ENCODE measurements around the gene HRG. TPM values are rescaled to one million over a fixed set of nuclear protein-coding genes. Genes with fewer than 3 reads are reported as not detected.
"Not testable (repeated sequence)": the region's sequence is repeated elsewhere in the genome, so short reads cannot be mapped to it uniquely, and the experiment has no call there.

HRG gene
- polyA plus RNA-seq, 4 donors, result not detected

DNA sequence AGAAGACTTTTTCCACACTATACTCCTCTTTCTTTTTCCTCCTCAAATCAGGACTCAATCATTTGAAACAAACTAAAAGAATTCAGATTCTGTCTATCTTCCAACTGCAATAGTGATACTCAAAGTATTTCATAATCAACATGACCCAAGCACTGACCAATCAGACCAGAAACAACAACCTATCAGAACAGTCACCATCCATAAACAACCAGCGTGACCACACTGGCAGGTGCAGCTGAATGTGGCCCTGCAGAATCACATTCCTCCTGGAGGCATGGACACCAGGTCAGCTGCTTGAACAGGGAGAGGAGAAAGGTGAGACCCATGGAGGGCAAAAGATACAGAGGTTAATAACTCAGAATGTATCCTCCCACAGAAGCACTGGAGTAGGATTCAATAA, 13.3 kb downstream of the HRG start:
- no peak overlapping the region for H3K27ac ChIP-seq (ENCODE audit: low read depth in 1 of 3, low read length in 2 of 3)
- peaks cover 0 to 9% of the 10 kb centered on the region in 2 donors for H3K9me3 ChIP-seq (ENCODE audit: control insufficient read depth in 2 of 2, insufficient read depth in 1 of 2, low read depth in 1 of 2, low read length in 1 of 2)
- H3K27me3 ChIP-seq (ENCODE audit: control insufficient read depth in 3 of 3, insufficient read depth in 3 of 3, low read length in 3 of 3), result peaks cover 0 to 3% (median 0%) of the 10 kb centered on the region in 3 donors
- DNase-seq, result no peak
- H3K4me3 ChIP-seq (ENCODE audit: low read depth in 1 of 3, low read length in 3 of 3), result no peak overlapping the region
- no peaks in the 10 kb centered on the region for H3K36me3 ChIP-seq (ENCODE audit: control insufficient read depth in 3 of 3, insufficient read depth in 2 of 3, low read depth in 1 of 3, low read length in 3 of 3)
- FAIRE-seq, result no peak
- peaks cover 0 to 25% (median 0%) of the 10 kb centered on the region in 3 donors for H3K4me1 ChIP-seq (ENCODE audit: control insufficient read depth in 3 of 3, insufficient read depth in 2 of 3, low read depth in 1 of 3, low read length in 2 of 3)
- 17 to 44% (median 29%) methylated on average over 1 of the region's 1 CpG for WGBS, 3 donors

DNA sequence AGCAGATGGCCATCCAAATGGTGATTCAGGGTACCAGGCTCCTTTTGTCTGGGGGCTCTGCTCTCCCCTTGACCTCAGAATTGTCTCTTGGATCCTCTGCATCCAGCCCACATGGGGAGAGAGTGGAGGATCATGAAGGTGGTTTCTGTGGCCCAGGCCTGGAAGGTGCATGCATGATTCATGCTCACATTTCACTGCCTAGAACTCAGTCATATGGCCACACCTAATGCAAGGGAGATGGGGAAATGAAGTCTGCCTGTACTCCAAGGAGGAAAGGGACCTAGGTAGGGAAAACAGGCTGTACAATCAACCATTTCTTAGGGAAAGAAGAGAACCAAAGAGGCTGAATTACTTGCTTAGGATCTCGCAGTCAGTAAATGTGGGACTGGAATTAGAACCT, 15.1 kb downstream of the HRG start:
- Histone ChIP-seq H3K9me3 (ENCODE audit: control insufficient read depth in 2 of 2, insufficient read depth in 1 of 2, low read depth in 1 of 2, low read length in 1 of 2) (peaks cover 2 to 19% of the 10 kb centered on the region in 2 donors), H3K27me3 (ENCODE audit: control insufficient read depth in 3 of 3, insufficient read depth in 3 of 3, low read length in 3 of 3) (peaks cover 0 to 2% (median 0%) of the 10 kb centered on the region in 3 donors), H3K27ac (ENCODE audit: low read depth in 1 of 3, low read length in 2 of 3) (no peak overlapping the region), H3K4me1 (ENCODE audit: control insufficient read depth in 3 of 3, insufficient read depth in 2 of 3, low read depth in 1 of 3, low read length in 2 of 3) (peaks cover 0 to 25% (median 0%) of the 10 kb centered on the region in 3 donors), H3K4me3 (ENCODE audit: low read depth in 1 of 3, low read length in 3 of 3) (no peak overlapping the region), H3K36me3 (ENCODE audit: control insufficient read depth in 3 of 3, insufficient read depth in 2 of 3, low read depth in 1 of 3, low read length in 3 of 3) (no peaks in the 10 kb centered on the region)
- no peak for DNase-seq
- 95 to 96% (median 95%) methylated on average over 1 of the region's 1 CpG for WGBS, 3 donors
- FAIRE-seq, result no peak

- Histone ChIP-seq H3K27ac (ENCODE audit: low read depth in 1 of 3, low read length in 2 of 3) (peak overlapping the region in 1 of 3 donors; percentile 41), H3K36me3 (ENCODE audit: control insufficient read depth in 3 of 3, insufficient read depth in 2 of 3, low read depth in 1 of 3, low read length in 3 of 3) (no peaks in the 10 kb centered on the region), H3K9me3 (ENCODE audit: control insufficient read depth in 2 of 2, insufficient read depth in 1 of 2, low read depth in 1 of 2, low read length in 1 of 2) (peaks cover 2 to 19% of the 10 kb centered on the region in 2 donors), H3K4me1 (ENCODE audit: control insufficient read depth in 3 of 3, insufficient read depth in 2 of 3, low read depth in 1 of 3, low read length in 2 of 3) (peaks cover 0 to 25% (median 0%) of the 10 kb centered on the region in 3 donors), H3K27me3 (ENCODE audit: control insufficient read depth in 3 of 3, insufficient read depth in 3 of 3, low read length in 3 of 3) (peaks cover 0 to 5% (median 2%) of the 10 kb centered on the region in 3 donors), H3K4me3 (ENCODE audit: low read depth in 1 of 3, low read length in 3 of 3) (no peak overlapping the region)
- FAIRE-seq (no peak), DNase-seq (peak in 1 of 2 donors; percentile 44)
- 61 to 66% (median 61%) methylated on average over 3 of the region's 3 CpGs for WGBS, 3 donors
Observed at GRCh38 chr3:186682812-186683211, 17.0 kb downstream of the HRG start.

GRCh38 chr3:186683979-186684378, 18.2 kb downstream of the HRG start:
- peaks cover 0 to 25% (median 0%) of the 10 kb centered on the region in 3 donors for H3K4me1 ChIP-seq (ENCODE audit: control insufficient read depth in 3 of 3, insufficient read depth in 2 of 3, low read depth in 1 of 3, low read length in 2 of 3)
- no peak for FAIRE-seq
- 78 to 82% (median 78%) methylated on average over 3 of the region's 3 CpGs for WGBS, 3 donors
- H3K9me3 ChIP-seq (ENCODE audit: control insufficient read depth in 2 of 2, insufficient read depth in 1 of 2, low read depth in 1 of 2, low read length in 1 of 2), result peaks cover 2 to 19% of the 10 kb centered on the region in 2 donors
- H3K27me3 ChIP-seq (ENCODE audit: control insufficient read depth in 3 of 3, insufficient read depth in 3 of 3, low read length in 3 of 3), result peaks cover 0 to 5% (median 2%) of the 10 kb centered on the region in 3 donors
- H3K4me3 ChIP-seq (ENCODE audit: low read depth in 1 of 3, low read length in 3 of 3), result no peak overlapping the region
- H3K27ac ChIP-seq (ENCODE audit: low read depth in 1 of 3, low read length in 2 of 3), result no peak overlapping the region
- DNase-seq, result no peak
- no peaks in the 10 kb centered on the region for H3K36me3 ChIP-seq (ENCODE audit: control insufficient read depth in 3 of 3, insufficient read depth in 2 of 3, low read depth in 1 of 3, low read length in 3 of 3)

DNA sequence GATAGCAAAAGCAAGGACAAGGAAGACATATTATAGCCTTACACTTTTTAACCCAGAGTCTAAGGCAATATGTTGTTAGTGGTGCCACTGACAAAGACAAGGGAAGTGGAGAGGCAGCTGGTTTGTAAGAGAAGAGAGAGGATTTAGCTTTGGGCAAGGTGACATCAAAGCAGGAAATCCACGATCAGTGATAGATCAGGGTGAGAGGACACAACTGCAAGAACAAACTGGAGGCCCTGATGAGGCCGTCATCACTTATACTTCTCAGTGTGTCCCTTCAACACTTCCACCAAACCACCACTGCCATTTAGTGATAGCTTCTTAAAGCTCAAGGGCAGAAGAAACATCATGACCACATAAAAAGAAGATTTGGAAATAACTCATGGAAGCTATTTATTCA, 20.7 kb downstream of the HRG start:
- not testable (repeated sequence) for DNase-seq; H3K27ac ChIP-seq (ENCODE audit: low read depth in 1 of 3, low read length in 2 of 3); FAIRE-seq; H3K36me3 ChIP-seq (ENCODE audit: control insufficient read depth in 3 of 3, insufficient read depth in 2 of 3, low read depth in 1 of 3, low read length in 3 of 3); H3K4me3 ChIP-seq (ENCODE audit: low read depth in 1 of 3, low read length in 3 of 3); H3K27me3 ChIP-seq (ENCODE audit: control insufficient read depth in 3 of 3, insufficient read depth in 3 of 3, low read length in 3 of 3)
- 78 to 90% (median 78%) methylated on average over 2 of the region's 2 CpGs for WGBS, 3 donors
- Histone ChIP-seq H3K9me3 (ENCODE audit: control insufficient read depth in 2 of 2, insufficient read depth in 1 of 2, low read depth in 1 of 2, low read length in 1 of 2) (peaks cover 2 to 19% of the 10 kb centered on the region in 2 donors), H3K4me1 (ENCODE audit: control insufficient read depth in 3 of 3, insufficient read depth in 2 of 3, low read depth in 1 of 3, low read length in 2 of 3) (peaks cover 0 to 22% (median 0%) of the 10 kb centered on the region in 3 donors)

DNA sequence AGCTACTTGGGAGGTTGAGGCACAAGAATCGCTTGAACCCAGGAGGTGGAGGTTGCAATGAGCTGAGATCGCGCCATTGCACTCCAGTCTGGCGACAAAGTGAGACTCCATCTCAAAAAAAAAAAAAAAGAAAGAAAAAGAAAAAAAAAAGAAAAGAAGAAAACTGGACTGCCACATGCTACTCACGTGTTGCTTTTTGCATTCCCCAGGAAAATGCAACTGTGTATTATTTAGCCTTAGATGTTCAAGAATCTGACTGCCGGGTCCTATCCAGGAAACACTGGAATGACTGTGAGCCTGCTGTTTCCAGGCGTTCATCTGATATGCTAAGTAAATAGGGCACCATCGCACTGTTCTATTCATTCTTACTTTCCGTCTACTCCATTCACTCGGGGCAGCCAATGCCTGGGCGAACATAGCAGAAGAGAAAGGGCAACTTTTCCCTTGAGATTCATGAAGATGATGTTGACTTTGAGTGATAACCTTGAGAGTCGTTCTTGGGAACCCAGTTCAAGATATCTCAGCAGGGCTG, 21.4 kb downstream of the HRG start:
- Histone ChIP-seq H3K4me3 (ENCODE audit: low read depth in 1 of 3, low read length in 3 of 3) (no peak overlapping the region), H3K4me1 (ENCODE audit: control insufficient read depth in 3 of 3, insufficient read depth in 2 of 3, low read depth in 1 of 3, low read length in 2 of 3) (peaks cover 0 to 16% (median 0%) of the 10 kb centered on the region in 3 donors), H3K27ac (ENCODE audit: low read depth in 1 of 3, low read length in 2 of 3) (no peak overlapping the region), H3K9me3 (ENCODE audit: control insufficient read depth in 2 of 2, insufficient read depth in 1 of 2, low read depth in 1 of 2, low read length in 1 of 2) (peaks cover 2 to 19% of the 10 kb centered on the region in 2 donors), H3K27me3 (ENCODE audit: control insufficient read depth in 3 of 3, insufficient read depth in 3 of 3, low read length in 3 of 3) (peaks cover 0 to 5% (median 2%) of the 10 kb centered on the region in 3 donors), H3K36me3 (ENCODE audit: control insufficient read depth in 3 of 3, insufficient read depth in 2 of 3, low read depth in 1 of 3, low read length in 3 of 3) (no peaks in the 10 kb centered on the region)
- DNase-seq (peak in 1 of 2 donors; percentile 9), FAIRE-seq (no peak)
- 37 to 74% (median 57%) methylated on average over 12 of the region's 12 CpGs for WGBS, 3 donors

GRCh38 chr3:186690304-186690703, 24.5 kb downstream of the HRG start:
- H3K9me3 ChIP-seq (ENCODE audit: control insufficient read depth in 2 of 2, insufficient read depth in 1 of 2, low read depth in 1 of 2, low read length in 1 of 2); H3K4me1 ChIP-seq (ENCODE audit: control insufficient read depth in 3 of 3, insufficient read depth in 2 of 3, low read depth in 1 of 3, low read length in 2 of 3); H3K27me3 ChIP-seq (ENCODE audit: control insufficient read depth in 3 of 3, insufficient read depth in 3 of 3, low read length in 3 of 3); H3K4me3 ChIP-seq (ENCODE audit: low read depth in 1 of 3, low read length in 3 of 3); H3K36me3 ChIP-seq (ENCODE audit: control insufficient read depth in 3 of 3, insufficient read depth in 2 of 3, low read depth in 1 of 3, low read length in 3 of 3); FAIRE-seq; H3K27ac ChIP-seq (ENCODE audit: low read depth in 1 of 3, low read length in 2 of 3); DNase-seq: not testable (repeated sequence)
- WGBS, 3 donors, result 82 to 94% (median 88%) methylated on average over 1 of the region's 1 CpG

GRCh38 chr3:186691676-186692075, 25.9 kb downstream of the HRG start:
- H3K4me3 ChIP-seq (ENCODE audit: low read depth in 1 of 3, low read length in 3 of 3), result no peak overlapping the region
- no peak overlapping the region for H3K27ac ChIP-seq (ENCODE audit: low read depth in 1 of 3, low read length in 2 of 3)
- 85 to 91% (median 89%) methylated on average over 7 of the region's 7 CpGs for WGBS, 3 donors
- H3K4me1 ChIP-seq (ENCODE audit: control insufficient read depth in 3 of 3, insufficient read depth in 2 of 3, low read depth in 1 of 3, low read length in 2 of 3), result peaks cover 0 to 8% (median 0%) of the 10 kb centered on the region in 3 donors
- no peak for FAIRE-seq
- no peak for DNase-seq
- peaks cover 0 to 3% (median 0%) of the 10 kb centered on the region in 3 donors for H3K27me3 ChIP-seq (ENCODE audit: control insufficient read depth in 3 of 3, insufficient read depth in 3 of 3, low read length in 3 of 3)
- no peaks in the 10 kb centered on the region for H3K36me3 ChIP-seq (ENCODE audit: control insufficient read depth in 3 of 3, insufficient read depth in 2 of 3, low read depth in 1 of 3, low read length in 3 of 3)
- H3K9me3 ChIP-seq (ENCODE audit: control insufficient read depth in 2 of 2, insufficient read depth in 1 of 2, low read depth in 1 of 2, low read length in 1 of 2), result no peaks in the 10 kb centered on the region

- H3K4me1 ChIP-seq (ENCODE audit: control insufficient read depth in 3 of 3, insufficient read depth in 2 of 3, low read depth in 1 of 3, low read length in 2 of 3), result peaks cover 0 to 8% (median 0%) of the 10 kb centered on the region in 3 donors
- H3K4me3 ChIP-seq (ENCODE audit: low read depth in 1 of 3, low read length in 3 of 3), result no peak overlapping the region
- WGBS, 3 donors, result 18 to 60% (median 32%) methylated on average over 3 of the region's 3 CpGs
- peak; percentile 12 to 29 for DNase-seq
- H3K27me3 ChIP-seq (ENCODE audit: control insufficient read depth in 3 of 3, insufficient read depth in 3 of 3, low read length in 3 of 3), result peaks cover 0 to 3% (median 0%) of the 10 kb centered on the region in 3 donors
- FAIRE-seq, result no peak
- H3K36me3 ChIP-seq (ENCODE audit: control insufficient read depth in 3 of 3, insufficient read depth in 2 of 3, low read depth in 1 of 3, low read length in 3 of 3), result no peaks in the 10 kb centered on the region
- H3K27ac ChIP-seq (ENCODE audit: low read depth in 1 of 3, low read length in 2 of 3), result no peak overlapping the region
- no peaks in the 10 kb centered on the region for H3K9me3 ChIP-seq (ENCODE audit: control insufficient read depth in 2 of 2, insufficient read depth in 1 of 2, low read depth in 1 of 2, low read length in 1 of 2)
Observed at GRCh38 chr3:186693843-186694242, 28.0 kb downstream of the HRG start.
